Liver (tissue), 9 donors: Measurements from ENCODE around the gene THRA. TPM values are rescaled to one million over a fixed set of nuclear protein-coding genes. Genes with fewer than 3 reads are reported as not detected.

ENCODE experiments used
- DNase-seq: peaks from one replicate; pipeline ENCODE4 v3.0.0-alpha.2; 2017; ENCODE audit warnings: low spot score
- H3K27ac ChIP-seq, 2 donors: one replicate each; pipeline ENCODE4 v1.7.0; 2013; ENCODE audit warnings: inconsistent platforms in 2 of 2, low read length in 2 of 2, control low read depth in 1 of 2, low read depth in 1 of 2, mild to moderate bottlenecking in 1 of 2
- H3K27me3 ChIP-seq, 4 donors: one replicate each; pipeline versions ENCODE4 v1.6.1 to v1.7.0; 2013; ENCODE audit warnings: low read length in 3 of 4, inconsistent platforms in 1 of 4, mild to moderate bottlenecking in 1 of 4, moderate library complexity in 1 of 4; ENCODE audit not compliant: control insufficient read depth in 4 of 4, insufficient read depth in 4 of 4
- H3K36me3 ChIP-seq, 4 donors: one replicate each; pipeline versions ENCODE4 v1.6.1 to v1.7.0; 2013; ENCODE audit warnings: low read length in 3 of 4, mild to moderate bottlenecking in 3 of 4, low read depth in 1 of 4, moderate library complexity in 1 of 4; ENCODE audit not compliant: control insufficient read depth in 4 of 4, insufficient read depth in 3 of 4
- H3K4me1 ChIP-seq, 4 donors: one replicate each; pipeline versions ENCODE4 v1.6.1 to v1.7.0; 2013; ENCODE audit warnings: low read length in 3 of 4, mild to moderate bottlenecking in 3 of 4, moderate library complexity in 1 of 4; ENCODE audit not compliant: control insufficient read depth in 4 of 4, insufficient read depth in 4 of 4
- H3K4me3 ChIP-seq, 3 donors: one replicate each; pipeline versions ENCODE4 v1.6.1 to v1.7.0; 2013; ENCODE audit warnings: low read length in 3 of 3, control low read depth in 1 of 3, low read depth in 1 of 3, mild to moderate bottlenecking in 1 of 3
- H3K9ac ChIP-seq, 2 donors: one replicate each; pipeline ENCODE4 v1.7.0; 2013; ENCODE audit warnings: low read length in 2 of 2, mild to moderate bottlenecking in 2 of 2, moderate library complexity in 2 of 2, control low read depth in 1 of 2, low read depth in 1 of 2
- H3K9me3 ChIP-seq, 4 donors: one replicate each; pipeline versions ENCODE4 v1.6.1 to v1.7.0; 2013; ENCODE audit warnings: low read length in 3 of 4; ENCODE audit not compliant: control insufficient read depth in 4 of 4
- CTCF ChIP-seq: fragments of 150-350 bp; IDR thresholded peaks from 2 replicates; pipeline ENCODE4 v1.5.1; 2017; ENCODE audit warnings: improper control_type of control experiment, low read depth, low read length; ENCODE audit not compliant: missing input control
- EGR1 ChIP-seq, 2 donors: IDR thresholded peaks; 2 replicates each; pipeline ENCODE4 v1.6.1; 2016 to 2018; ENCODE audit warnings: antibody characterized with exemption in 2 of 2, low read depth in 2 of 2
- FOXA1 ChIP-seq: IDR thresholded peaks from 2 replicates; pipeline ENCODE4 v1.6.1; 2016; ENCODE audit warnings: antibody characterized with exemption
- FOXA2 ChIP-seq: IDR thresholded peaks from 2 replicates; pipeline ENCODE4 v1.6.1; 2016; ENCODE audit warnings: antibody characterized with exemption
- GABPA ChIP-seq, 2 donors: IDR thresholded peaks in 1 of 2; conservative IDR thresholded peaks in 1 of 2; 2 replicates each; pipeline ENCODE4 v1.6.1; 2016; ENCODE audit warnings: antibody characterized with exemption in 2 of 2, mild to moderate bottlenecking in 1 of 2, moderate library complexity in 1 of 2
- HNF4A ChIP-seq, 2 donors: conservative IDR thresholded peaks; 2 replicates each; pipeline ENCODE4 v1.6.1; 2016; ENCODE audit warnings: antibody characterized with exemption in 2 of 2, mild to moderate bottlenecking in 2 of 2
- HNF4G ChIP-seq: IDR thresholded peaks from 2 replicates; pipeline ENCODE4 v1.6.1; 2016; ENCODE audit warnings: antibody characterized with exemption
- JUND ChIP-seq, 2 donors: IDR thresholded peaks; 2 replicates each; pipeline ENCODE4 v1.6.1; 2016; ENCODE audit warnings: antibody characterized with exemption in 2 of 2
- MAX ChIP-seq: IDR thresholded peaks from 2 replicates; pipeline ENCODE4 v1.6.1; 2016; ENCODE audit warnings: antibody characterized with exemption
- NR2F2 ChIP-seq: IDR thresholded peaks from 2 replicates; pipeline ENCODE4 v1.6.1; 2016; ENCODE audit warnings: antibody characterized with exemption
- RAD21 ChIP-seq, 2 donors: IDR thresholded peaks; 2 replicates each; pipeline ENCODE4 v1.6.1; 2016; ENCODE audit warnings: antibody characterized with exemption in 2 of 2, mild to moderate bottlenecking in 2 of 2
- REST ChIP-seq: IDR thresholded peaks from 2 replicates; pipeline ENCODE4 v1.6.1; 2016; ENCODE audit warnings: antibody characterized with exemption, mild to moderate bottlenecking
- RXRA ChIP-seq, 2 donors: IDR thresholded peaks; 2 replicates each; pipeline ENCODE4 v1.6.1; 2017 to 2018; ENCODE audit warnings: antibody characterized with exemption in 2 of 2, mild to moderate bottlenecking in 1 of 2
- SP1 ChIP-seq: IDR thresholded peaks from 2 replicates; pipeline ENCODE4 v1.6.1; 2018; ENCODE audit warnings: antibody characterized with exemption, mild to moderate bottlenecking
- TAF1 ChIP-seq: conservative IDR thresholded peaks from 2 replicates; pipeline ENCODE4 v1.6.1; 2016; ENCODE audit warnings: antibody characterized with exemption, mild to moderate bottlenecking
- YY1 ChIP-seq: IDR thresholded peaks from 2 replicates; pipeline ENCODE4 v1.6.1; 2016; ENCODE audit warnings: antibody characterized with exemption, mild to moderate bottlenecking
- ZBTB33 ChIP-seq: IDR thresholded peaks from 2 replicates; pipeline ENCODE4 v1.6.1; 2016; ENCODE audit warnings: antibody characterized with exemption
- WGBS: extraction: QIAGEN DNeasy Blood & Tissue Kit; methylation state at CpG from one replicate; pipeline ENCODE4 v1.1.7; 2013; 5-methylcytosine and 5-hydroxymethylcytosine counted together
- polyA plus RNA-seq, 2 donors: library from polyadenylated mRNA; stranded (reverse) in 1 of 2; unstranded in 1 of 2; fragments of 200-250 nt in 1 of 2; fragments of >200 nt in 1 of 2; fragmentation: Nextera tagmentation in 1 of 2; extraction: Ambion mirVana in 1 of 2; gene quantifications; one replicate each; pipeline versions ENCODE4 v1.2.1 to v1.2.3, GENCODE V29; 2013 to 2015
- total RNA-seq, 2 donors: library from RNA; depleted of rRNA; stranded (reverse); fragments of >200 nt; gene quantifications; one replicate each; pipeline ENCODE4 v1.2.3, GENCODE V29; 2014
- TF ChIP-seq, protein P1 (sequence below): IDR thresholded peaks from 2 replicates; pipeline ENCODE4 v1.6.1; 2016; ENCODE audit warnings: antibody characterized with exemption
- donor health status: healthy.
- donor health status: healthy.
- donor health status: healthy.
- donor health status: healthy.
- donor health status: healthy.

The THRA gene
- total and polyA plus RNA-seq, 4 donors = 3.2 to 10.3 (median 7.4) TPM

GRCh38 chr17:40023590-40024292, 39.0 kb upstream of the THRA start (continued):
- TF ChIP-seq EGR1 (IDR thresholded peaks at IDR 0.05; ENCODE audit: low read depth in 2 of 2) = no peak
- no peak for TF ChIP-seq CTCF
- TF ChIP-seq MAX = no peak
- no peak for TF ChIP-seq SP1
- TF ChIP-seq HNF4G = no peak

DNA sequence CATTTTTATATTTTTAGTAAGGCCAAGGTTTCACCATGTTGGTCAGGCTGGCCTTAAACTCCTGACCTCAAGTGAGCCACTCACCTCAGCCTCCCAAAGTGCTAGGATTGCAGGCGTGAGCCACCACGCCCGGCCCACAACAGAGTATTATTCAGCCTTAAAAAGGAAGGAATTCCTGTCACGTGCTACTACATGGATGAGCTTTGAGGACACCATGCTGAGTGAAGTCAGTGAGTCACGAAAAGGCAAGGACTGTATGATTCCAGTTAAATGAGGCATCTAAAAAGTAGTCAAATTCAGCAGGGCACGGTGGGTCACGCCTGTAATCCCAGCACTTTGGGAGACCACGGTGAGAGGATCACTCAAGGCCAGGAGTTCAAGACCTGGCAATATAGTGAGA, 37.9 kb upstream of the THRA start:
- no peaks in the 10 kb centered on the region for H3K27me3 ChIP-seq
- no peak overlapping the region for H3K27ac ChIP-seq
- TF ChIP-seq EGR1 (IDR thresholded peaks at IDR 0.05; ENCODE audit: low read depth in 2 of 2) (no peak), NR2F2 (no peak), YY1 (no peak), HNF4A (conservative IDR thresholded peaks at IDR 0.05) (no peak), RXRA (IDR thresholded peaks at IDR 0.05) (no peak), REST (no peak), RAD21 (IDR thresholded peaks at IDR 0.05) (no peak), CTCF (no peak), ZBTB33 (no peak), FOXA1 (no peak), GABPA (IDR thresholded peaks at IDR 0.05 in 1 of 2, conservative IDR thresholded peaks at IDR 0.05 in 1 of 2) (no peak), JUND (IDR thresholded peaks at IDR 0.05) (no peak), MAX (no peak), FOXA2 (no peak), TAF1 (no peak), HNF4G (no peak), SP1 (no peak)
- TF ChIP-seq, protein P1, sequence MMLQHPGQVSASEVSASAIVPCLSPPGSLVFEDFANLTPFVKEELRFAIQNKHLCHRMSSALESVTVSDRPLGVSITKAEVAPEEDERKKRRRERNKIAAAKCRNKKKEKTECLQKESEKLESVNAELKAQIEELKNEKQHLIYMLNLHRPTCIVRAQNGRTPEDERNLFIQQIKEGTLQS = no peak
- H3K9me3 ChIP-seq = no peaks in the 10 kb centered on the region
- no peak overlapping the region for H3K4me3 ChIP-seq
- WGBS = 96% methylated on average over 8 of the region's 8 CpGs
- H3K9ac ChIP-seq = no peak overlapping the region
- peaks cover 11 to 46% (median 21%) of the 10 kb centered on the region in 4 donors for H3K36me3 ChIP-seq
- DNase-seq = no peak
- H3K4me1 ChIP-seq = peaks cover 2 to 15% (median 7%) of the 10 kb centered on the region in 4 donors
